RPMI8226 (cell line): ENCODE measurements around the gene EMILIN2.

Source experiments
- DNase-seq: peaks from one replicate; pipeline ENCODE4 v3.0.0-alpha.2; 2015

Gene EMILIN2

DNA sequence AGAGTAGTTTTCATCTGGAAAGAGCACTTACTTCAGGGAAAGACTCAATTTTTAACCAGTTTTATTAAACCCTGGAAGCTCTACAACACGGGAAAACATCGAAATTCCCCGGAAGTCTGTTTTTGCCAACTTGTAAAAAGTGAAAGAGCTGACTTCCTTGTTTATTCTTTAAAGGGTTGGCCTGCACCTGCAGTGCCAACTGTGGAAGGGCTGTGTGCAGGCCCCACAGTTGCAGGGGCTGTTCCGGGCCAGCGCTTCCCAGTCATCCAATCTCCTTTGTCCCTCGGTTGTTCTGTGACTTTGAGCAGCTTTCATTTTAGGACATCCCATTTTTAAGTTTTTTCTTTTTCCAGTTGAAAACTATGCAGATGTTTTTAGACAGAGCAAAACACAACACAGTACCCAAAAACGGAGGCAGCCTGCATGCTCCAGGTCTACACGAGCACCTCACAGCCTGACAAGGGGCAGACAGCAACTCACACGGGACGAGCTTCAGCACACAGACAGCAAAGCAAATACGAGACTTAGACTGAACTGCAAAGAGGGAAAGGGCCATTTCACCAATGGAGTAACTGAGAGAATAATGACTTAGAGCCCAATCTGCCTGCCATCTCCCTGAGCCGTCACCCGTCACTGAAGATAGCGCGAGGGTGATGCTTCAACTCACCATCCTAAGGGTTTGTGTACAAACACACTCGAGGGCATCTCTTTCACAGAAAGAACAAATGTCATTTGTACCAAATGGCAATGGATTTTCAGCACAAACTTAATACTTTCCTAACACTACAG, 70.6 kb downstream of the EMILIN2 start:
- no peak for DNase-seq

DNA sequence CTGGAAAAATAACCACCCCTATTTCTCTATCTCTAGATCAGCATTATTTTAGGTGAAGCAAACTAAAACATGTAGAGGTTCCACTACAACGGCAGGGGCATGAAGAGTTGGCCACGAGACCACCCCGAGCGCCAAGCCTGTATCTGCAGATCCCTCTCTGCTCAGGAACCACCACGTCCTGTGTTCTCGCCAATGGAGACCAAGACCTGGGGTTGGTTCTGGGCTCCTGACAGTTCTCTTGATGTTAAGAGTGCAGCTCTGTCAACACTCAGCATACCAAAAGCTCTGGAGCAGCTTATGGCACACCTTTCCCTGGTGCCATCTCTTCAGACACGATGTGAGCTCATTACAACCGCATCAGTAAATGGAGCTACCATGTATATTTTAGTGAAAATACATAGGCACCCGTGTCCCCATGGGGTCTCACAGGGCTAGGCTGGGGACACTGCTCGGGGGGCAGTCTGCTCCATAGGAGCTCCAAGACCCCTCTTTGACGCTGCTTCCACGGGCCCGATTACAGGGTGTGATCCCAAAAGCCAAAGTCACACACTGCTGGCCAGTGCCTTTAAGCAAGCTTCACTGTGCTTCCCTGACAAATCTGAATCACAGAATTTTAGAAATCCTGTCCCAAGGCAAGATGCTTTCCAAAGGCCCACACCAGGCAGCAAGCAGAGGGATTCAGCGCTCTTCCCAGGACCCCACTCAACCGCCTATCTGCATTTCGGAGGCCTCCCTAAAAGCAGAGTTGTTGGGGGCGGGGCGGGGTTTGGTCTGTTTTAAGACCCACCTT, 72.2 kb downstream of the EMILIN2 start:
- DNase-seq: no peak

DNA sequence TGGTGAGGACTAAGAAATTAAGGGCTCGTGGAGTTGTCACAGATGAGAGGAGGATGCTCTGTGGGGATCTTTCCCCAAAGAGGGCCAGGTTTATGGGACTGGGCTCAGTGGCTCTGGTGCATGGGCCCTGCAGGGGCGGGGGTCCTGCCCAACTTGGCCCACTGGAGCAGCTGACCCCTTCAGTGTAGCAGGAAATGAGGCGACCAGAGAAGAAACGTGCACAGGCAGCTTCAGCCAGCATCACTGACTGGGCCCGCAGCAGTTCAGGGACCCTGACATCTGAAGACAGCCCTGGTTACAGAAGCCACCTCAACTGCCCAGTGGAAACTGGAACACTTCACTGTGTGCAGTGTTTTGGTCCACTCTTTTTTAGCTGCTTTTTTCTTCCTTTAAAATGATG, 72.8 kb downstream of the EMILIN2 start:
- DNase-seq: no peak

DNA sequence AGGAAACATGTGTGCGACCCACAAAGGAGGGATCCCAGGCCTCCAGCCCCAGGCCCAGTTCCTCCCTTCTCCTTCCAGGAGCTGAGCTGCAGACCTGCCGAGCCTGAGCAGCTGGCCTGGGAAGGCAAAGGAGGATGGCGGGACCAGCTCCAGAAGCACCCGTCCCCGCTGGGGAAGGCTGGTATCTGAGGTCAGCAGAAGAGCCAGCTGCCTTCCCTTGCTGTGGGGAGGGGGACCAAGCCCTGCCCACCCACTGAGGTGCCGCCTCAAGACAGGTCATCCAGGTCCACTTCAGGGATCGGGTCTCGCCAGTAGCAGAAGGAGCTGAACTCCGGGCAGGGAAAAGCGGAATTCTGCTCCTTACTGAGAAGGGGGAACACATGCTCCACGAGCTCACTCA, 73.2 kb downstream of the EMILIN2 start:
- no peak for DNase-seq

DNA sequence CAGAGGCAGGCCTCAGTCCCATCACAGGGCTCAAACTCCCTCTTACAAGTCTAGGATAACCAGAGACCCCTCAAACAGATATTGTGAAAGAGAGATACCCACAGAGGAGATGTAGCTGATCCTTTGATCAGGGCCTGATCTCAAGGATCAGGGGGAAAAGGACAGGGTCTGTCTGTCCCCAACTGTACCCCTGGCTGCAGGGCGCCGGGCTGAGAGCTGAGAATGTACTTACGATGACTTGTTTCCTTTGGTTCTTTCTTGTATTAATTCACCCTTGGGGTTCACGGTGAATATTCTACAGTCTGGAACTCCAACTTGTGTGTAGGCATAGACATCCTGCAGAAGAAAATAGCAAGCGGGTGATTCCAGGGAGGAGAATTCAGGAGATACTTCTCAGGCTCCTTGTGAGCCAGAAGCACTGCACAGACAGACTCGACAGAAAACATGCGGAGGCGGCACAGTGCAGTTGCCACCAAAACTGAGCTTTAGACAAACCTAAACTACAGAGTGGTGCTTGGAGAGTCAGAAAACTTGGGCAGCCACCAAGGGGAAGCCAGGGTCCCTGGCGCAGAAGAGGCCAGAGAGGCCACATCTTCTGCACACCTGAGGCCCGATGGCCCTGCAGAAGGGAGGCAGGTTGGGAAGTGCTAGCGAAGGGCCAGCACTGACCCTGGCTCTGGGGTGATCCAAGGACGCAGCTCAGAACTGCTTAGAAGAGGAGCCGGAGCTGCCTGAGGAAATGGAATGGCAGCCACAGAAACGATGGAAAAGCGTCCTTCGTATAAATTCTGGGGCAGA, 73.9 kb downstream of the EMILIN2 start:
- no peak for DNase-seq

DNA sequence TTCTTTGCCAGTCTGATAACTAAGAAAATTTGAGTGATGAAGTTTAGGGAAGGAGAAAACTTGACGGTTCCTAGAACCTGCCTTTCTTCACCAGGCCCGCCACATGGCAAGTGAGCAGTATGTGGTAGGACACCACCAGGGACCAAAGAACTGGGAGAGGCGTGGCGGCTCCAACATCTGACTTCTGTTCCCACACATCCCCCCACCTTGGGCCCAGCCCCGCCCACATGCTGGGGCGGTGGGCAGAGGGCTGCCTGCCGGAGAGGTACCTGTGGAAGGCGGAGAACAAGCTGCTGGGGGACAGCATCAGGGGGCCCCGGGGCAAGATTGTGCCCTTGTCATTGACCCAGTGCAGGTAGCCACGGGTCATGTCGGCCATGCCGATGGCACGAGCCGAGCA, 75.0 kb downstream of the EMILIN2 start:
- DNase-seq: no peak

DNA sequence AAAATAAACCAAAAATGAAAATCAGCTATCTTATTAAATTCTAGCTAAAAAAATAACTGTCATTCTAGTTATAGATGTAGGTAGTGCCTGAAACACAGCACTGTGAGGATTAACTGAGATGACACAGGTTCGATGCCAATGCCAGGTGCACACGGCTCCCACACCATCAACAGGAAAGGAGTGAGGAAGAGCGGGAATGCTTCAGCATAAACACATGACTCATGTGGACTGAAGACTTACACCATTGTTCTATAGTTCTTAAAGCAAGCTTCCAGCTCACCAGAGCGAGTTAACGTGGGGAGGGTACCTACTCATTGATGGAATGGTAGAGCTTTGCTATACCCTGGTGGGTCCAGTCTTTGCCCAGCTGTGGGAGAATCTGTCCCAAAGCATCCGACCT, 76.7 kb downstream of the EMILIN2 start:
- DNase-seq: no peak

DNA sequence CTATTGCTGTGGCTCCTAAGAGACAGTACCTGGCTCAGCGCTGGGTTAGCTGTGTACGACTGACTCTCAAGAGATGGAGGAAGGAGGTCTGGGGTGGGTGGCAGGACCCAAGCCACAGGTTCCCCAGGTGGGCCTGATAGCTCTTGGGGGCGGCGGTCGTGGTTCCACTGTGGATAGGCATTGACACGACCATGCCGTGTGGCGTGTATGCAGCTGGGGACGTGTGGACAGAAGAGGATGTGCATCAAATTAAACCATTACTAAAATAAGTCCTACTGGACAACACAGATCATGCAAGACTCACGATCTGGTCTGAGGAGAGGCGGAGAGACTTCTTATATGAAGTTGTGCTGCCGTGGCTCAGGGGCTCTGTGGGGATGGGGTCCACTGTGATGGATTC, 78.1 kb downstream of the EMILIN2 start:
- no peak for DNase-seq

DNA sequence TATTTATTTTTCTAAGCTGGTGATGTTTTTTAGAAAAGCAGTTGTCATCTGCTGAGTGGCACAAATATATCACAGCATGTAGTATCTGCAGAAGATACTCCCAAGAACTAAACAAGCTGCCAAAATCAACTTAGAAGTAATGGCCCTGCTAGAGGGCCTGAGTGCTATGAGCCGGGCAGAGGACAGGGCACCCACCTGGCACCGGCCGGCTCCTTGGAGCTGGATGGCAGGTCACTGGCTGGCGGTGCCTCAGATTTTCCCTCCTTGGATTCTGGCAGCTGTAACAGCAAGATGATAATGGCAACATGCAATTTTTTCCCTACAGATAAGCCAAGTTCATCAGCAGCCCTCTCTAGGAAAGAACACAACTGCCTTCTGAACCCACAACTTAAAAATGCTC, 79.7 kb downstream of the EMILIN2 start:
- no peak for DNase-seq

DNA sequence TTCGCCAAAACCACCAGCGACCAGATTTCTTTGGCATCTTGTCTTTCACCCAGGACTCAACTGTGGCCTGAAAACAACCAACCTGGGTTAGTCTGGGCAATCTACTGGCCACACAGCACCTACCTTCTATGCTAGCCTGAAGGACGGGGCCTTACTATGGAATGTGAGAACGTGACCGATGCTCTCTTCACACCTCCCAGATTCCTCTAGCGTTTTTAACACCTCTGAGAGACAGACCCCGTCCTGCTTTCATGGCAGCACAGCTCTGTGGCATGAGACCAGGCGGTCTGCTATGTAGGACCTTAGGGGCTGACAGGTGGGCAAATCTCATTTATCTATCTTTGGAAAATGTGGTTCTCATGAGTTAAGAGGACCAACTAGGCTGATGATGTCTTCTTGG, 80.9 kb downstream of the EMILIN2 start:
- DNase-seq: no peak

DNA sequence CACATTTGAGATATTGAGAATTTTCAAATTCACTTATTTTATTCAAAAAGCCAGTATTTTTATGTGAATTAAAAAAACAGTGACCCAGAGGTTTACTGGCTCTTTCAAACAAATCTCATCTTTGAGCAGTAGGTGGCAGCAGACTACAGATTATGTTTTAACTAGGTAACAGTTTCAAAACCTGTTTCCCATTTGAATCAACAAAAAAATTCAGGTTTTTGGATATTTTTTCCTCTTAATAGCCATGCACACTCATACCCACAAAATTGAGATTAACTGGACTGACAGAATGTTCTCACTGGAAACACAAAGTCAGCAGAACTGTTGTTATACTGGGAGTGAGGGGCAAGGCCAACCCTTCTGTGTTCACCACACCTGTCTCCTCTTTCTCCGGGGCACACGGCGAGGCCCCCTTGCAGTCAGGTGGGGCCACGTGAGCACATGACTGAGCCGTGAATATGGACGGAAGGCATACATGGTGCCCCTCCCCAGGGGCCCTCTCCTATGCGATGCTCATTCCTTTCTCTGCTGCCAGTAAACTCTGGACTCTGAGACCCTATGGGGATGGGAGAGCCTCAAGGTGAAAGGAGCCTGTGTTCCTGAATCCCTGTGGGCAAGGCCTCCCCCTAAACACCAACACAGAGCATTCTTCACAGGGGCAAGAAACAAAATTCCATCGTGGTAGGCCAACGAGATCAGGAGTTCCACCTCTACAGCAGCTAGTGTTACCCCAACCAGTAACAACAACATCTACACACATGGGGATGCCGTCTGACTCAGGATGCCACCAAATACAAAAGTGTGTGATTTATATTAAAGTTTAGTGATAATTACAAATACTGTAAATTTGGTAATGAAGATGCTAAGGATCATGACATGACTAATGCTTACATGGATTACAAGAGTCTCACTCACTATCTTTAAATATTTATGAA, 85.7 kb downstream of the EMILIN2 start:
- peak; percentile 79 for DNase-seq

DNA sequence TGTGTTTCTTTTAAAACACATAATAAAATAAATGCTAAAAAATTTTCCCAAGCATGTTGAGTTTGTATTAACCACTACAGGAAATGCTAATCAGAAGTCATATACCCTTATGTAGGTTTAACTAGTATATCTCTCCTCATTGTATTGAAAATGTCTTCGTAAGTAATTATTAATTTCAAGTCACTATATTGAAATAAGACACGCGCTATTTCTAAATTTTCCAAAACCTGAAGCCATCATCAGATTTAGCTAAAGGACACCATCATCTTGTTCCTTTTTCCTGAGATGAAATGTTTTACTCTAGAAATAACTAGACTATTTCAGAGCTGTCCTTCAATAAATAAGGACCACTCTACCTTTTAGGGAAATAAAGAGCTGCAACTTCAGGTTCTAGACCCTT, 87.2 kb downstream of the EMILIN2 start:
- no peak for DNase-seq

DNA sequence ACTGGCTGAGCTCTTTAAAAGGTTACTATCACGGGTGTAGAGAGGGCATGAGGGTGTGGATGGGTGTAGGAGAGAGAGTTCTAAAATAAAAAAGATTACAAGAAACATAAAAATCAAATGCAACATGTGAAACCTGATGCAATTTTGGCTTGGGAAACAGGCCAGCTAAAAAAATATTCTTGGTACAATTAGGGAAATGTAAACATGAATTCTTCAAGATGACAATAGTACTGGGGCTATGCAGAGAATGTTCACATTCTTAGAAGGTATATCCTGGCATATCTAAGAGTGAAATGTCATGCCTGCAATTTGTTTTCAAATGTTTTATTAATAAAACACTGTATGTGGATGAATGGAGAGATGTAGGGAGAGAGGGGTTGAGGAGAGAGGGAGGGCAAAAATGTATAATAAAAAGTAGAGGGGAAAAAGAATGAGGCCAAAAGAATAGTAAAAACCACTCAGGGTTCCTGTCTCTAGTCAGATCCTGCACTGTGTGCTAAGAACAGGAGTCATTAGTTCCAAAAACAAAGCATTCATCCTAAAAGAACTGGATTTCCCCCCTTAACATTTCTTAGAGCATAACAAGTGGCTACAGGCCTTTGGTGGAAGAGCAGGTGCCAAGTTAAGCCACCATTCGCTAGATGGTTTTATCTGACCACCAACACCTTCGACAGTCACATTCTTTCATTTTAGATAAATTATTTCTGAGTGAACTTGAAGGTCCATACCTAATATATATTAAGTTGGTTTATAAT, 88.8 kb downstream of the EMILIN2 start:
- DNase-seq: no peak

DNA sequence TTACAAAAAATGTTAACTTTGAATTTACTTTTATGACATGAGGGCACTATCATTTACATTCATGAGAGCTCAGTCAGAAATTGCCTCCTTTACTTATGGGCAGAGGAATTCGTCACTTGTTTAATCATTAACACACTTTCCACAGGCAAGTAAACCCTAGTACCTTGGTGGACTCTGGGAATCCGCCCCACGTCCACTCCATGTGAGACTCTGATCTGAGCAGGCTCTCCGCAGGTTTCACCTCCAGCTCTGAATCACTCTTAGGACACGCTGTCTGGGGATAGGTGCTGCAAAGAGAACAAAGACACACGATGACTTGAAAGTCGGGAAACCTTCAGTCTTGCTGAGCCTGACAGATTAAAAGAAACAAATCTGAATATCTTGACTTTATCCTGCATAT, 92.5 kb downstream of the EMILIN2 start:
- no peak for DNase-seq

DNA sequence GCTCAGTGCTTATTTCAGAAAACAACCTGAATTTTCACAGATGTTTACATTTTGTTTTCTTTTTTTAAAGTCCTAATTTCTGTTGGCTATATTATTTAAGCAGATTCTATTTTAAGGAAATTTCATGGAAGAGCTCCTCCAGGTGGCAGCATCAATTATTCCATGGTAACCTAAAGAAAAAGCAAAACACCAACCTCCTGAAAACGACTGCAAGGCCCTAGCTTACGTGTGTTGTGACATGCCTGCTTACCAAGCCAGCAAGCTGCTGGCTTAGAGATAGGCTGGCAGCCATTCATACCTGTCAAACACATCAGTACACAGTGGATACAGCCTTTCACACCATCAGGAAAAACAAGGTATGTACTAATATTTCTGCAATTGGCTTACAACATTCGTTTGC, 101.2 kb downstream of the EMILIN2 start:
- DNase-seq: peak; percentile 14

DNA sequence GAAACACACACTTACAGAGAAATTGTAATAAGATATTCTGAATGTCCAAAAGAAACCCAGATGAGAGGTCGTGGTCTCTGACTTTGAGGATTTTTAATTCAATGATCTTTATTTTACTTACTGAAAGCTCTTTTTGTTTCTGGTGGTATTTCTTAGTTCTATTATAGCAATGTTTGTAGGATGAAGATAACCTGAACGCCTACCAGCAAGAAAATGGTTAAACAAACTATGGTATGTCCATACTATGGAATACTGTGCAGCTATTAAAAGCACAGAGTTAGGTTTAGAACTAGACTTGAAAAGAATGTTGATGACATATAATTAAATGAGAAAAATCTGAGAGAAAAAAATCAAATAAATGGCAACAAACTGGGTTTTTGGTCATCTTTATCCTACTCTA, 105.8 kb downstream of the EMILIN2 start:
- DNase-seq: no peak

DNA sequence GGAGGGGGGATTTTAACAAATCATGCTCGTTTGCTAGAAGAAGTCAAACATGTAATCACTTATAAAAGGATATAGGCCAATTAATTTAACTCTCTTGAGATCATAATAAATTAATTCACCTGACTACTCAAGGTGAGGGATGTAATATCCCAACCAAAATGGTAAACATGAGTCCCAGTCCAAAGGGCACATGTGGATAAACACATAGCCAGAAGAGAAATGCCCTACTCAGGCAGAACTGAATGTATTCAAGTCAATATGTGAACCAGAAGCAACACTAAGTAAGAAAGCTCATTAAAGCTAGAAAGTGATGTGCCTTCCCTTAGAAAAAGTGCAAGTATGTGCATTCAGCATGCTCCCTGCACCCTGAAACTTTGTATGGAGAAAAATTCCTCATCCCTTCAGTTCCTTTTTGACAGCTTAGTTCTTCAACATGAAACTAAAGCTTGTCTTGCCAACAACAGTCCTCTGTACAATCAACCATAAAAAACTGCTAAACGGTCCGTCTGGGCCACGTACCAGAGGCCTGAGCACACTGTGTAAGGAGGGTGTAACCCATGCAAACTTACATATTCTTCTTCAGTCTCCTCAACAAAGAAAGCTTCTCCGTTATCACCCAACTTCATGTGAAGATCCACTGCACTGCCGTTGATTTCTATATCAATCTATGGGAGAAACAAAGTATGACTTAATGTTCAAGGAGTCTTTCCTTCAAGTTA, 107.3 kb downstream of the EMILIN2 start:
- no peak for DNase-seq

DNA sequence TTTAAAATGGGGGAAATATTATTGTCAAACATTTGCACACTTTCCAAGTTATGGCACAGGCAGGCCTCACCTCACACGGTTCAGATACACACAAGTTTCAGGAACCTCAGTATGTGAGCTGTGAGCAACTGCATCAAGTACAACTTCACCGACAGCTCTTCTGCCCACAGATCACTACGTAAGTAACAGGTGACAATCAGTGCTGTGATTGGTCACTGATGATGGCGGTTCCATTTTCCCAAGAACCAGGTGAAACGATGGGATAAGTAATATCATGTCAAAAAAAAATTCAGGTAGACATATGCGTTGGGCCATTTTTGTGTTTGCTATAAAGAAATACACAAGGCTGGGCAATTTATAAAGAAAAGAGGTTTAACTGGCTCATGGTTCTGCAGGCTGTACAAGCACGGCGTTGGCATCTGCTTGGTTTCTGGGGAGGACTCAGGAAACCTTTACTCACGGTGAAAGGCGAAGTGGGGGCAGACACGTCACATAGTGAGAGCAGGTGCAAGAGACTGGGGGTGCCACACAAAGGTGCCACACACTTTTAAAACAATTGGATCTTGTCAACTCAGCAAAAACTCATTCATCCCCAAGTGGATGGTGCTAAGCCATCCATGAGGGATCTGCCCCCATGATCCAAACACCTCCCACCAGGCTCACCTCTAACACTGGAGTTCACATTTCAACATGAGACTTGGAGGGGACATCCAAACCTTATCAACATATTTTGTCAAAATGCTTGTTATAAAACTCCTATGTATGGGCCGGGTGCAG, 108.3 kb downstream of the EMILIN2 start:
- no peak for DNase-seq

DNA sequence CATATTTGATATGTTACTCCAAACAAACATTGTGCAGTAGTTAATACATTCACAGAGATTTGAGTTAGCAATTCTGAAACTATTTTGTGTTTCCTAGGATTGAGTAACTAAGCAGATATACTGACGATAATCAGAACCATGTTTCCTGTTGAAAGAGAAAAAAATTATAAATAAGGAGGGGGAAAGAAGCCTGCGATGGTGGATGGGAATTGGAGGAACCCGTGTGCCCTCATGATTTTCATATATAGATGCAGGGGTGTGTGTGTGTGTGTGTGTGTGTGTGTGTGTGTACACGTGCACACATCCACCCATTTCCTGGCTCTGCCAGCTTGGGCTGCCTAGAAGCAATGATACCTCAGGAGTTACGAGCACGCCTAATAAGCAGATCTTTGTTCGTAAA, 109.2 kb downstream of the EMILIN2 start:
- no peak for DNase-seq

DNA sequence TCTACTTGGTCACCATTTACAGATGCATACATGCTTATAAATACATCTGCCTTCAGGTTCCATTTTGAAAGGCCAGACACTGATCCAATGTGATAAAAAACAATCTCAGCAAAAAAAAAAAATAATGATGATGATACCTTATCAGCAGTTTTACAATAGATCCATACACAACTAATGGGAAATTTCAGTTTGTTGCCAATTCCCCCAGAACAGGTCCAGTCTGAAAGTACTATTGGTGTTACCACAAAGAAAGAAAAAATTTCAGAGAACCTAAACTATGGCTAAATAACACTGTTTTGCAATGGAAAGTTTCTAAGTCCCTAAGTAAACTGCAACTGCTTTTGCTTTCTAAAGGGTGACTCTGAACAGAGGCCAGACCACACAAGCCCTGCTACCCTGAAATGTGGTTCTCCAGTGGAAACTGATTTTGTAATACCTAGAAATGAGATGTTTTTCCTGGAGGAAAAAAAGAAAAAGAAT, 112.1 kb downstream of the EMILIN2 start:
- peak; percentile 58 for DNase-seq
